Activated CD4-positive, alpha-beta T cell treated with anti-CD3 and anti-CD28 coated beads for 1 hour (primary cell): ENCODE measurements around the gene TMEM198.

Experiments
- DNase-seq: peaks from one replicate; pipeline ENCODE4 v3.0.0-alpha.2; 2020

TMEM198 gene

DNA sequence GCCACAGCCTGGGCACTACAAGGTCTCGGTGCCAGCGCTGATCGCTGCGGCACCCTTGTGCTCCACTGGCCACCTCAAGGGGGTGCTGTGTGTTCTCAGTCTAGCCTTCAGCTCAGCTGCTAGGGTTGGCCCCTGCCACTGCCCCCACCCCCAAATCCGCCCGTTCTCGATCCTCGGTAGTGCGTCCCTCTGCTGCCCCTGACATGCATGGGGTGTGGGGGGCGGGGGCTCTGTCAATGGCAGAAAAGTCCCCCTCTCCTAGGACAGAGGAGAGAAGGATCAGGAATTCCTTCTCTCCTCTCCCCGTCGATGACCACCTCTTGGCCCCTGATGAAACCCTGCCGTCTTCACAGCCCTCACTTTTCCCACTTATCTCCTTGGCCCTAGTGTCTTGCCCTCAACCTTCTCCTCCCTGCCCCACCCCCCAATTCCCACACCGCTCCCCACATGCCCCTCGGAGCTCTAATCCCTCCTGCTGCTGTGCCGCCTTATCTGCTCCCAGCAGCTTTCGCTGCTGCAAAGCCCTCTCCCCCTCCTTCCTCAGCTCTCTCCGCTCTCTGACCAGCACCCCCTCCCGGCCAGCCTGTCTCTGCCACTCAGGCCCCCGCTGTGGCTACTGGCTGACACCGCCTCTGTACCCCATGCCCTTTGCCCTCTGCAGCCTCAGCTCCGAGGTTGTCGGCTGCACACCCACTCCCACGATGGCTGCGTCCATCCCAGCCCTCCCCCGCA is 33.9 kb upstream of the TMEM198 start:
- DNase-seq, result peak; percentile 34

DNA sequence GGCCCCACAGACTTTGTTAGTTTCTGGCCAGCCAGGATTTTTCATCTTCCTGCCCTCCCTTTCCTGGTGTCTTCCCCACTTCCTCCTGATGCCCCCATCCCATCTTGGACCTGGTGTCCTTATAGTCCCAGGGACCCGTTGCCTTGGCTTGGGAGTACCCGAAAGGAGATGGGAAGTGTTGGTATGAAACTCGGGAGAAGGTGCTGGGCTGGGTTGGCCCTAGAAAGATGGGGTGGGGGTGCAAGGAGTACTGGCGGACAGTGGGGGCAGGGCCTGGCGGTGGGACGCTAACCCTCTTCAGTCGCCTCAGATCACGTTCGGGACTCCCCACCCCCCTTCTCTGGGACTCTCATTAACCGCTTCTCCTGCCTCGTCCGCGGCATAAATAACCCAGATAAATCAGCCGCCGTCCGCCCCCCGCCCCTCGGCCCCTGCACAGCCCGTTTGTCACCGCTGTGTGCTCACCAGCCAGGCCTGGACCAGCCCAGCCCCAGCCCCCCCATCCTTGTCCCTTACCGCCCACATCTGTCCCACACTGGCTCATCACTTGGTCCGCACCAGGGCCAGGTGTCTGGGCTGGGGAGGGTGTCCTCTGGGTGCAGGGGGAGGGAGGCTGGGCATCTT is 33.2 kb upstream of the TMEM198 start:
- no peak for DNase-seq

DNA sequence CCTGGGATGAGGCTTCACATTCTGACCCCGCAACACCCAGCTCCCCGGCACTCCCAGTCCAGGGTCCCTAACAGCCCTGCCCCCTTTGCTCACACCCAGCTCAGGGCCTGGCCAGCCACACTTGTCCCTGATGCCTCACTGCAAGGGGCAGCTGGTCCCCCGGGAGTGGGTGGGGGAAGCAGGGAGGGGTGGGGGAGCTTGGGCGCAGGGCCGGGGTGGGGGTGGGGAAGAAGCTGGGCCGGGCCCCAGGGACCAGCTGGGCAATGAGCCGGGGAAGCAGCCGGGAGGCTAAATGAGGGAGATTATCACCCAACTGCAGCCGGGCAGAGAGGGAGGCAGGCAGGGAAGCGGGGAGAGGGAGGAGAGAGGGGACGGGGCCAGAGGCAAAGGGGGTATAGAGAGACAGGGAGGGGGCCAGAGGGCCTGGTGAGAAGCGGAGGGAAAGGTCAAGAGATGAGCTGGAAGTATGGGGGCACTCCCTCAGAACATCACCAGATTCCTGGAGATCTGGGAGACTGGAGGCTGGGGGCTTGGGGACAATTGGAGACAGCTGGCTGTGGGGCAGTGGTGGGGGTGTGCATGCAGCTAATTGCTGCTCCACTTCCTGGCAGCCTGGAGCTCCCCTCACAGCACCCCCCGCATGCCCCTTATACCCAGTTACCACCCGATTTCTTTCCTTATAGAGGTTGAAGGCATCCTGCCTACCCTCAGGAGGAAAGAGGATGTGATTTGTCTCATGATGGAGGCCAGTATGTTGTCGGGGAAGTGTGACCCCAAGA is 32.1 kb upstream of the TMEM198 start:
- no peak for DNase-seq

DNA sequence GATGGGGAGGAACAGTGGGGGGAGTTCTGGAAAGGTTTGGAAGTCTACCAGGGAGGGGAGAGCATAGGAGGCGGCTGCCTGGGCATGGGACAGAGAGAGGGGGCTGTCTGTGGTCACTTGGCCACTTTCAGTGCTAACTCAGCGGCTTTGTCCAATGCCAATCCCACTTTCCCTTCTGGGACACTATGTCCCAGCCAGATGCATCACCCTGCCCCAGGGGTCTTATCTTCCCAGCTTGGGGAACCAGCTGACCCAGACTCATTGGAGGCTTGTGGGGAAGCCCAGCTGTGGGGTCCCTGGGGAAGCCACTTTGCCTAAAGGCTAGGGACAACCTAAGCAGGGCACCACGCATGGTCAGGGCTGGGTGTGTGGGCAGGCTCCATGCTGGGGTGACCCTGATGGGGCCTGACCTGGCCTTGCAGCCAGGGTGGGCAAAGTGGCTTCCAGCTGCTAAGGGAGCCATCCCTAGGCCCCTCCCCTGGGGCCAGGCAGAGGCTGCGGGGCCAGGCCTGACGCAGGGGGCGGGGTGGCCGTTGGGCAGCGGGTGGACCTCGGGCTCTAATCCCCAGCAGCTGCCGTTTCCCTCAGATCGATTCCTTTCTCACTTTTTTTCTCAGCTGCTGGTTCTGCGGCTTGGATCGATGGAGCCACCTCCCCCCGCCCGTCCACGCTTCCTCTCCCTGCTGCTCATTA is 31.2 kb upstream of the TMEM198 start:
- no peak for DNase-seq

DNA sequence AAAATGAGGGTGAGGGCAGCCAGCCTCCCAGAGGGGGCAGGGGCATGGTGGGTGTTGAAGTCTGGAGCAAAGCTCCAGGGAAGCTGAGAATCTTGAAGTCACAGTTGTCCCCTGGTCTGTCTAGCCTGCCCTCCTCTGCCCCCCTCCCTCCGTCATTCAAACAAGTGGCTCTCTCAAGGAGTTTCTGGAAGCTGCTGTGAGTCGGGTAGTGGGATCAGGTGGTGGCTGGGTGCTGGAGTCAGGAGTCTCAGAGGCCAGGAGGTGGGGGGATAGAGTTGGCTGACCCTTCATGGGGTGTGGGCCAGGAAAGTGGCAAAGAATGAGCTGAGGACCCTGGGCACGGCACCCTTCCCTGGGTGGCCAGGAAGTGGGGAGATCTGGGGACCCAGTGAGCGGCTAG is 30.0 kb upstream of the TMEM198 start:
- DNase-seq, result no peak

DNA sequence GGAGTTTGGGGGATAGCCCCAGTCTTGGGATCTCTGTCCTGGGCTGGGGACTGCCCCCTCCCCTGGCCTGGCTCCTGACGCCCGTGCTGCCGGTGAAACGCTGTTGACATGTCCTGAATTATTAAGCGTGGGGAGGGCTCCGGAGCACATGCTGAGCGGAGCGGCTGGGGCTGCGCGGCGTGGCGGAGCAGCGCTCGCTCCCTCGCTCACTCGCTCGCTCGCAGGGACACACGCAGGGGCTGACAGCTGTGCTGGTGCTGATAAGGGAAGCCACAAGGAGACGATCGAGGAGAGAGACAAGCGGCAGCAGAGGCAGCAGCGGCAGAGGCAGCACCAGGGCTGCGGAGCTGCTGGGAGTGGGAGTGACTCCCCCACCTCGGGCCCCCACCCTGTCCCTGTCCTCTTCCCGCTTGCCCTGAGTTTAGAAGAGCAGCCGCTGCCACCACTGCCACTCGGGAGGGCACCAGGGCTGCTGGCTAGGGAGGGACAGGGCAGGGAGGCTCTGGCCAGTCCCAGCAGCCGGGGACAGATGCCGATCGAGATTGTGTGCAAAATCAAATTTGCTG is 29.5 kb upstream of the TMEM198 start, which contains the start of gene ASIC4:
Gene ASIC4 (plus strand): TSS at position 287 of the 566 bp plus-strand sequence. CDS start 243 bp downstream, at position 530.
- DNase-seq, result no peak

DNA sequence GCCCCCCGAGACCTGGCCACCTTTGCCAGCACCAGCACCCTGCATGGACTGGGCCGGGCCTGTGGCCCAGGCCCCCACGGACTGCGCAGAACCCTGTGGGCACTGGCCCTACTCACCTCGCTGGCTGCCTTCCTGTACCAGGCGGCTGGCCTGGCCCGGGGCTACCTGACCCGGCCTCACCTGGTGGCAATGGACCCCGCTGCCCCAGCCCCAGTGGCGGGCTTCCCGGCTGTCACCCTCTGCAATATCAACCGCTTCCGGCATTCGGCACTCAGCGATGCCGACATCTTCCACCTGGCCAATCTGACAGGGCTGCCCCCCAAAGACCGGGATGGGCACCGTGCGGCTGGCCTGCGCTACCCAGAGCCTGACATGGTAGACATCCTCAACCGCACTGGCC is 29.0 kb upstream of the TMEM198 start:
- no peak for DNase-seq

DNA sequence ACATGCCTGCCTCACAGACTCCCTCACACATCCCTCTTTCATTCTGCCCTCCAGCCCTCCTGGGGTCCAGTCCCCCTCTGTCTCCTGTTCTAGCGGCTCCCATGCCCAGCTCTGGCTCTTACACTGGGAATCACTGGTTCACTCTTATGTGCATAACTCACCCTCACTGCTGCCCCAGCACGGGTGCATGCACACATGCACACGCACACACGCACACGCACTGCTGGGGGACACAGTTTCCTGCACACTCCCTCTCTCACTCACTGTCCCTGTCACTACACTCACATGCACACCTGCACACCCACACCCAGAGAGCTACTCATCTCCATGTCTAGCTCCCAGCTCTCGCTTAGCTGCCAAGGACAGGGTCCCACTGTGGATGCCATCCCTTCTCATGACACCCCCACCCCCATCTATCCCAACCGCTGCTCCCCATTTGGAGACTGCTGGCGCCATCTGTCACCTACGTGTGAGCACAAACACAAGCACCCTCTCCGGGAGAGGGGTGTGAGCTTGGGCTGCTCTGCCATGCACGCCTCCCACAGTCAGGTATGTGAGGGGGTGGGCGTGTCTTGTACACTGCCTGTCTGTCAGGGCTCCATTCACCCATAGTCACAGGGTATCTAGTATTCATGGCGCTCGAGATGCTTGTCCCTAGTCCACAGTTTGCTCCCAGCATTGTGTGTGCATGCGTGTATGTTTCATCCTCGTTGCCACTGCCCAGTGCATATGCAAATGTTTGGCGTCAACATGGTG is 27.8 kb upstream of the TMEM198 start:
- no peak for DNase-seq

DNA sequence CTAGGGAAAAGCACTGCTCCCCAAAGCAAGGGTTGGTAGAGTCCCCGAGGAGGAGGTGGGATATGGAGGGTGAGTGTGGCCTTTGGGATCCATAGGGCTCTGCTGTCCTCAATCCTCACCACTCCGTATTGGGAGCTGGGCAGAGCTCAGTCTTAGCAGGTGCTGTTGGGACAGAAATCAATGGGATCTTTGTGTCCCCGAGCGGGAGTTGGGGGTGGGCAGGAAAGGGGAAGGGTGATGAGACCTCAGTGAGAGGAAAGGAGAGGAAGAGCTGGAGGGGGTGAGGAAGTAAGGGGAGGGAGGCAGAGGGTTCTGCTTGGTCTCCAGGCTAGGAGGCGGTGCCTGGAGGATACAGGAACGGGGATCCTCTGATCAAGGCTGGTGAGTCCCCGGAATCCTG is 26.9 kb upstream of the TMEM198 start:
- DNase-seq, result no peak

DNA sequence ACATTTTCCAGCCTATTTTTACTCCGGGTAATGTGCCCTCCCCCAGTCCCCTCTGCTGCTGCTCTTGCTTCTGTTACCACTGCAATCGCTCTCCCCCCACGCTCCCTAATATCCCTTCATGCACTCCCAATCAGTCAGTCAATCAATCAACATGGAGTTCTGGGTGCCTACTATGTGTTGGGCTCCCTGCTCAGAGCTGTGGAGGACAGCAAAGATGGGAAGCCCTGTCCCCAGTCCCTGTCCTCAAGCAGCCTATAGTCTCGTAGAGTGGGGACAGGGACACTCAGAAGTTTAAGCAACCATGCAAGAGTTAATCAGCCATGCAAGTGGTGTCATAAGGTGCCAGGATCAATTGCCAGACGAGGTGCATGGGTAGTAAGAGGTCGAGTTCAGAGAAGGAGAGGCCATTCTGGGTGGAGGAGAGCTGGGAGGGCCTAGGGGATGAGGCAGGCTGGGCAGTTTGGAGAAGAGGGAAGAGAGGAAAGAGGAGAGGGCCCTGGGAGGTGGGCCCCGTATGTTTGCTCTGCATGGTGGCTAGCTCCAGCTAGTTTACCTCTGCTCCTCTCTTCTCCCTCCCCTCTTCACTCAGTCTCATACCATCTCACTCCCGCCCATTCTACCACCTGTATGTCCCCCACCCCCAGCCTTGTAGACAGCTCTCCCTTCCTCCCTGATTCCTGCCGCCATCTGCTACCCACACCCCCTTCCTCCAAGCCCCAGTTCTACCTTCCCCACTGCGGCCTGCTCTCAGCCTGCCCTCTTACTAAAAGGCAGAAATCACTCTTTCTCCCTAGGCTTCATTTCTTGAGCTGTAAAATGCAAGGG is 25.7 kb upstream of the TMEM198 start:
- no peak for DNase-seq

DNA sequence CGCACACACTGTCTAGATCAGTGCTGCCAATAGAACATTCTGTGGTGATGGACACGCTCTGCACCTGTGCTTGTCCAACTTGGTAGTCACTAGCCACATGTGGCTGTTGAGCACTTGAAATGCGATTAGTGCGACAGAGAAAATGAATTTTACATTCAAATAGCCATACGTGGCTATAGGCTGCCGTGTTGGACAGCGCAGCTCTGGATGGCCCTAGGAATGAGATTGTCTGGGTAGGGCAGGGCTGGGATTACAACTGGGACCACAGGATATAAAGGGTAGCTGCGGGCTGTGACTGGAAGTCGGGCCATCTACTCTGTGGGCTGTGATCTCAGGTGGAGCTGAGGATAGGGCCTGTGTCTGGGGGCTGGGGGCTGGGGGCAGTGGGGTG is 24.3 kb upstream of the TMEM198 start:
- no peak for DNase-seq

DNA sequence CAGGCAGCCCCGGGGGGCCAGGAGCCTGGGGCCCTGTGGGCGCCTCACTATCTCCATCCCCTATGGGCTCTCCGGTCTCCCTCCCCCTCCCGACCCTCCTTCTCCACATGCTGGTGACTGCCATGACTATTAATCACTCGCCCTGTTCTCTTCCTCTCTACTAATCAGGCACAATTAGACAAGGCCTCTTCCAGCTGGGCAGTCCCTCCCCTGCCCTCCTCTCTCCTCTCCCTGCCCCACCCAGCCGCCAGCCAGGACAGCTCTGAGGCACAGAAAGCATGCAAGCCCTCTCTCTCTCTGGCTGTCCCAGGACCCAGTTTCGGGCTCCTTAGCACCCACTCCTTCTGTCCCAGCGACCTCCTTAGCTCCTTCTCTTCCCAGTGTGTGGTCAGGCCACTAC is 23.7 kb upstream of the TMEM198 start:
- DNase-seq, result no peak

DNA sequence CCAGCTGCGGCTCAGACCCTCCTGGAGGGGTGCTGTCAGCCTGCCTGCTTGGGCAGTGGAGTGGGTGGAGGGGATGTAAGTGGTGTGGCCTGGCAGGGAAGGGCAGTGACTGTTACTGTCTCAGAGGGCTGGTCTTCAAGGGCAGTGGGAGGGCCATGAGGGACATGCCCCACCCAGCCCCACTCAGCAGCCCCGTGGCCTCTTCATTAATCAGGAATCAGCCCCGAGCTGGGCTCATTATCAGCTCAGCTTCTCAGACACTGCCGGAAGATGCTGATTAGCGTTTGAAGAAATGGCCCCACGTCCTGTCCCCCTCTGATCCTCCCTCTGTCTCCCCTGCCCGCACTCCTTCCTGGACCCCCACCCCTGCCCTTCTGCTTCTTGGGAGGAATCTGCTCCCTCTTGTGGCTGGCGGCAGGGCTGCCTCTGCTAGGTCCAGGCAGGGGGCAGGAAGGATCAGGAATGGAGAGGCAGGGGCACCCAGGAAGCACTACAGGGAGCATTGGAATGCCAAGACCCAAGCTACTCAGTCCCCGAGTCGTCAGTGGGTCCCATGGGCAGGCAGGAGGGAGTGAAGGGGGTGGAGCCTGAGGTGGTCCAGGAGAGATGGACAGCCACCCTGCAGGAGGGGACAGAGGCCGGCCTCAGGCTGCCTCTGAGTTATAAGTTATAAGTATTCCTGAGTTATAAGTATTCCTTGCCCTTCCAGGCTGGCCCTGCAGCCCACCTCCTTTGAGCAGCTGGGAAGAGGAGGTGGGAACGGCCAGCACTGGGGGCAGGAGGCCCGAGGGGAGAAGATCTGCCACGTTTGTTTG is 22.6 kb upstream of the TMEM198 start:
- DNase-seq, result no peak

DNA sequence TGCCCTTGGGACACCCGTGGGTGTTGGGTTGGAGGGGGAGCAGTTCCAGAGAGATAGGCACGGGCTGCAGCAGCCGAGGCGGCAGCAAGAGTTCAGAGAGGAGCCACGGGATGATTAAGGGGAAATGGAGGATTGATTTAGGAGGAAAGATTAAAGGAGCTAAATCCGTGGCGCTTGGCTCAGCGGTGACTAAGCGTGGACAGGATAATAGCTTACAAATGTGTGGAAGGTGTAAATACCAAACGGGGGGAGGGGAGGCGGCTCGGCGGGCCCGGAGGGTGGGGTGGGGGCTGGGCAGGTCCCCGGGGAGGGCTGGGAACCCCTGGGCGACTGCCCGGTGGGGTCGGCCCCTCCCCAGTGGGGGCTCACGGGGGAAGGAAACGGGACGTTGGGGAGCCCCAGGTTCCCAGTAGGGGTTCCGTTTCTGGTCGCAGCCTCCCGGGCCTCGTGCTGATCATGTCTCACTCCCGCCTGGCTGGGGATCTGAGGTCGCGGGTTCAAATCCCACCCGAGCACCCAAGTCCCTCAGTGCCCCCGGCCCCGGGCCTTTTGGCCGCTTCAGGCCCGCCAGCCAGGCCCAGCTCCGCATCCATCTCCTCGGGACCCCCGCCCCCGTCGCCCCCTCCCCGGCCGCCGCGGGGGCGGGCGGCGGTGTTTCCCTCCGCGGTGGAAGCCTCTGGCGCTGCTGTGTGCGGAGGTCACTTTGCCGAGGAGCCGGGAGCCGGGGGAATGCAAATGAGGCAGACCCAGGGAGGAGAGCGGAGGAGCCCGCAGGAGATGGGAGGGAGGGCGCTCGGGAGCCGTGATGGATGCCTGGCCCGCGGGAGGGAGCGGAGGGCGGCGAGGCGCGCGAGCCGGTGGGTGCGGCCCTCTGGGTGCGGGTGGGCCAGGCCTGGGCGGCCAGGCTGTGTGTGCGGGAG is 21.5 kb upstream of the TMEM198 start:
- no peak for DNase-seq

DNA sequence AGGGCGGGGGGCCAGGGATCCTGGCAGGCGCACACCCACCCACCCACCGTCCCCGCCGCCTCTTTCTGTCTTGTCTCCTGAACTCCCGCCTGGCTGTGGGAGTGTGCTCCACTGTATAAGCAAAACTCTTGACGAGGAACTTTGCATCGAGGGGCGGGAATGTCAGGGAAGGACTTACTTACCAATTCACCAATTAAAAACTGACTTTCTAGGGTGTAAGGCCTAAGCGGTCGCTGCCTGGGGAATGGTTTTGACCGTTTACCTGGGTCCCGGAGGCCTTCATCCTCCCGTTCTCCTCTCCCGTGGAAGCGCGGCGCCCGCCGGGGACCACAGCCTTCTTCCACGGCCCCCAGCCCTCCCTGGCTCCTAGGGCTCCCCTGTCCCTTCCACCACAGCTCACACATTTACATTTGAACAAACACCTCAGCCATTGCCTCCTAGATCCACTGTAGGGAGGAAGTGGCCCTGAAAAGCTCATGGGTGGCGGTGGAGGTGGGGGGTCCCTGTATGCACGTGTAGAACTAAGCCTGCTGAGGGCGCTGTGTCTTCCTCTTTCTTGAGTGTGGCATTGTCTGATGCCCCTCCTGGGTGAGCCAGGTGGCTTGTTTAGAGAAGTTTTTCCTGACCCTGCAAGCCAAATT is 20.7 kb upstream of the TMEM198 start:
- no peak for DNase-seq

DNA sequence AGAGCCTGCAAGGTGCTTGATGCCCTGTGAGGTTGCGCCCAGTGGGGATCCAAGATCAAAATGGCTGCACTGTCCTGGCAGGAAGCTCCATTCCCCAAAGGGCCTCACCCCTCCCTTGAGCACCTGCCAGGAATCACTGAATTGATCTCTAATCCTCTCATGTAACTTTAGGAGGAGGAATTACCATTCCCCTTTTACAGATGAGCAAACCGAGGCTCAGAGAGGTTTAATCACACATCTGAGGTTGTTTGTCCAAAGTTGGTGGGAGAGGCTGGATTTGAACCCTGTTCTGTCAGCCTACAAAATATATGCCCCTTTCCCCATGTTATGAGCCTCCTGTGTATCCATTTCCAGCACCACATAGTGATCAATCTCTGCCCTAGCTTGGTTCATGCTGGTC is 19.0 kb upstream of the TMEM198 start:
- no peak for DNase-seq

DNA sequence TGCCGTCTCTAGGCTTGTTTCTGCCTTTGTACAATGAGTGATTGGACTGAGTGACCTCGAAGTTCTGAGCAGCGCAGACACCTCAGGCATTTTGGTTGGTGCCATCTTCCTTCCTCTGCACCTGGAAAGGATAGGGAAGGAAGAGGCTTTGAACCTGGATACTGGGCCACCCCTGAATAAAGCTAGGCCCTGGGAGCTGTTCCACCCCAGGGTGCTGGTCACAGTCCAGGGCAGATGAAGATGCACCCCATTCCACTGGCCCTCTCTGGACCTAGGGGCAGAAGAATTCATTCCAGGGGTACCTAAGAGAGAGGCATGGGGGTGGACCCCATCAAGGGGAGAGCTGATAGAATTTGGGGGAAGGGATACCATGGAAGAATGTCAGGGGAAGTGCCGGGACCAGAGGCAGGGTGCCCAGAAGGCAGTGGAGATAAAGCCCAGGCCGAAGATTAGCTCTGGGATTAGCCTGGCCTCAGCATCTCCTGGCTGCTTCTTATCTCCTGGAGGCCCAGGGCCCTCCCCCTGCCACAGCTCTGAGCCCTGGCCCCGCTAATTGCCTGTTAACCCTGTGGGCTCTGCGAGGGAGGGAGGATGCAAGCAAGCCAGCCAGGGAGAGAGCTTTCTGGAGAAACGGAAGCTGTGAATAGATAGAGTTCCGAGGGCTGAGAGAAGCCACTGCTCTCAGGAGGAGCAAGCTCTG is 18.1 kb upstream of the TMEM198 start:
- no peak for DNase-seq
